IPS DF 6.9 (cell line): Measurements from ENCODE around the gene SLC4A2.
"Not testable (repeated sequence)": the region's sequence is repeated elsewhere in the genome, so short reads cannot be mapped to it uniquely, and the experiment has no call there.

Source experiments
- DNase-seq: peaks from one replicate; pipeline ENCODE4 v3.0.0-alpha.2; 2013; ENCODE audit warnings: low read depth, low spot score
- H3K27ac ChIP-seq: one replicate; pipeline ENCODE4 v1.5.1; 2013; ENCODE audit warnings: low read length, control low read depth
- H3K27me3 ChIP-seq: 2 replicates; pipeline ENCODE4 v1.6.1; 2013; ENCODE audit warnings: mild to moderate bottlenecking, low read length; ENCODE audit not compliant: control insufficient read depth, insufficient read depth
- H3K36me3 ChIP-seq: 2 replicates; pipeline ENCODE4 v1.6.1; 2013; ENCODE audit warnings: low read length; ENCODE audit not compliant: control insufficient read depth, insufficient read depth
- H3K4me1 ChIP-seq: 2 replicates; pipeline ENCODE4 v1.6.1; 2013; ENCODE audit warnings: low read length; ENCODE audit not compliant: control insufficient read depth, insufficient read depth
- H3K4me3 ChIP-seq: 2 replicates; pipeline ENCODE4 v1.5.1; 2013; ENCODE audit warnings: mild to moderate bottlenecking, low read length
- H3K9me3 ChIP-seq: 2 replicates; pipeline ENCODE4 v1.6.1; 2013; ENCODE audit warnings: low read length, inconsistent platforms; ENCODE audit not compliant: control insufficient read depth, insufficient read depth
- WGBS: extraction: QIAGEN DNeasy Blood & Tissue Kit; methylation state at CpG from one replicate; pipeline ENCODE4 v1.1.7; 2013; ENCODE audit warnings: mixed read lengths, missing lambda C conversion rate; ENCODE audit not compliant: insufficient read length, insufficient coverage; 5-methylcytosine and 5-hydroxymethylcytosine counted together

Gene SLC4A2, protein sequence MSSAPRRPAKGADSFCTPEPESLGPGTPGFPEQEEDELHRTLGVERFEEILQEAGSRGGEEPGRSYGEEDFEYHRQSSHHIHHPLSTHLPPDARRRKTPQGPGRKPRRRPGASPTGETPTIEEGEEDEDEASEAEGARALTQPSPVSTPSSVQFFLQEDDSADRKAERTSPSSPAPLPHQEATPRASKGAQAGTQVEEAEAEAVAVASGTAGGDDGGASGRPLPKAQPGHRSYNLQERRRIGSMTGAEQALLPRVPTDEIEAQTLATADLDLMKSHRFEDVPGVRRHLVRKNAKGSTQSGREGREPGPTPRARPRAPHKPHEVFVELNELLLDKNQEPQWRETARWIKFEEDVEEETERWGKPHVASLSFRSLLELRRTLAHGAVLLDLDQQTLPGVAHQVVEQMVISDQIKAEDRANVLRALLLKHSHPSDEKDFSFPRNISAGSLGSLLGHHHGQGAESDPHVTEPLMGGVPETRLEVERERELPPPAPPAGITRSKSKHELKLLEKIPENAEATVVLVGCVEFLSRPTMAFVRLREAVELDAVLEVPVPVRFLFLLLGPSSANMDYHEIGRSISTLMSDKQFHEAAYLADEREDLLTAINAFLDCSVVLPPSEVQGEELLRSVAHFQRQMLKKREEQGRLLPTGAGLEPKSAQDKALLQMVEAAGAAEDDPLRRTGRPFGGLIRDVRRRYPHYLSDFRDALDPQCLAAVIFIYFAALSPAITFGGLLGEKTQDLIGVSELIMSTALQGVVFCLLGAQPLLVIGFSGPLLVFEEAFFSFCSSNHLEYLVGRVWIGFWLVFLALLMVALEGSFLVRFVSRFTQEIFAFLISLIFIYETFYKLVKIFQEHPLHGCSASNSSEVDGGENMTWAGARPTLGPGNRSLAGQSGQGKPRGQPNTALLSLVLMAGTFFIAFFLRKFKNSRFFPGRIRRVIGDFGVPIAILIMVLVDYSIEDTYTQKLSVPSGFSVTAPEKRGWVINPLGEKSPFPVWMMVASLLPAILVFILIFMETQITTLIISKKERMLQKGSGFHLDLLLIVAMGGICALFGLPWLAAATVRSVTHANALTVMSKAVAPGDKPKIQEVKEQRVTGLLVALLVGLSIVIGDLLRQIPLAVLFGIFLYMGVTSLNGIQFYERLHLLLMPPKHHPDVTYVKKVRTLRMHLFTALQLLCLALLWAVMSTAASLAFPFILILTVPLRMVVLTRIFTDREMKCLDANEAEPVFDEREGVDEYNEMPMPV

GRCh38 chr7:151059367-151060112 is at the start of gene SLC4A2:
Gene SLC4A2 (plus strand): TSS chr7:151059589. CDS start chr7:151061988, 2,399 bp downstream.
- H3K27me3 ChIP-seq: no peaks in the 10 kb centered on the region
- peaks cover 15% of the 10 kb centered on the region for H3K4me1 ChIP-seq
- no peak within 1 kb of the TSS for H3K27ac ChIP-seq
- peaks cover under 1% of the 10 kb centered on the region; the same call in 1 of the 2 replicates for H3K36me3 ChIP-seq
- DNase-seq: no peak
- peak within 1 kb of the TSS; percentile 75 for H3K4me3 ChIP-seq
- WGBS: no CpG with 5 or more reads among the region's 75 CpGs
- H3K9me3 ChIP-seq: no peaks in the 10 kb centered on the region

DNA sequence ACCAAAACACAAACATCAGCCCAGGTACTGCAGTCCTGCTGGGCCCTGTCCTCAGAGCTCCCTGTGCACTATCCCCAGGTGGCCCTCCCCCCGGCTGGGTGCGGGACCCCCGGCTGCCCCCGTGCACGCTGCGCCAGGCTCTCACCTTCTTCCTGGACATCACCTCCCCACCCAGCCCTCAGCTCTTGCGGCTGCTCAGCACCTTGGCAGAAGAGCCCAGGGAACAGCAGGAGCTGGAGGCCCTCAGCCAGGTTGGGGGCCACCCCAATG is 49.4 kb upstream of the SLC4A2 start:
- Histone ChIP-seq H3K9me3 (no peaks in the 10 kb centered on the region), H3K36me3 (no peaks in the 10 kb centered on the region), H3K27me3 (no peaks in the 10 kb centered on the region), H3K27ac (no peak overlapping the region), H3K4me3 (no peak overlapping the region), H3K4me1 (peaks cover 18% of the 10 kb centered on the region)
- no CpG with 5 or more reads among the region's 7 CpGs for WGBS
- no peak for DNase-seq

GRCh38 chr7:151010307-151011096 is 48.9 kb upstream of the SLC4A2 start:
- WGBS: no CpG with 5 or more reads among the region's 18 CpGs
- Histone ChIP-seq H3K4me1 (peaks cover 18% of the 10 kb centered on the region), H3K36me3 (no peaks in the 10 kb centered on the region), H3K27me3 (no peaks in the 10 kb centered on the region), H3K4me3 (no peak overlapping the region), H3K27ac (no peak overlapping the region), H3K9me3 (no peaks in the 10 kb centered on the region)
- DNase-seq: no peak

- Histone ChIP-seq H3K27me3 (no peaks in the 10 kb centered on the region), H3K36me3 (no peaks in the 10 kb centered on the region), H3K4me3 (no peak overlapping the region), H3K4me1 (peaks cover 18% of the 10 kb centered on the region), H3K9me3 (no peaks in the 10 kb centered on the region), H3K27ac (no peak overlapping the region)
- DNase-seq: no peak
- no CpG with 5 or more reads among the region's 1 CpG for WGBS
Observed at GRCh38 chr7:151011097-151011409, 48.3 kb upstream of the SLC4A2 start.

GRCh38 chr7:151011616-151012015 is 47.8 kb upstream of the SLC4A2 start:
- 100% methylated on average over 1 of the region's 12 CpGs for WGBS
- H3K27ac ChIP-seq: not testable (repeated sequence)

DNA sequence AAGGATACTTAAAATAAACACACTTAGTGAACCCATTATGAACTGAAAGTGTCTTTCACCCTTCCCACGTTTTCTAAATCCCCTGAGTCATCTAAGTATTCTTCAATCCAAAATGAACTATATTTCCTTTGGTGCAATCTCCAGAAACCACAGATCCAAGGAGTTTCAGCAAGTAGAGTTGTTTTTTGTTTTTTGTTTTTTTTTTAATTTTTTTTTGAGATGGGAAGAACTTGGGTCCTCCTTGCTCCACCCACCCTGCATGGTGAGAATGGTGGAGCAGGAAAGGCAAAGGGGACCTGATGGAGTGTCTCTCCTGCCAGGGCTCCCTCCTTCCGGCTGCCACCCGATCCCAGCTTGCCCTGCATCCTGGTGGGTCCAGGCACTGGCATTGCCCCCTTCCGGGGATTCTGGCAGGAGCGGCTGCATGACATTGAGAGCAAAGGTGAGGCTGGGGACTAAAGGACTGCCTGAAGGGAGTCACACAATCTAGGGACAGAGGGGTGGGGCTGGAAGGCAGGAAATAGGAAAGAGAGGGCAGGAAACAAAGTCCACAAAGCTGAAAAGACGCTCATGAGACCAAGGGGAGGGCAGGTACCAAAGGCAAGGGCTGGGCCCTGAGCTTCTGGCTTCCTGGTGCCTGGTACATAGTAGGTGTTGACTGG is 47.2 kb upstream of the SLC4A2 start:
- Histone ChIP-seq H3K27ac (no peak overlapping the region), H3K4me1 (peaks cover 18% of the 10 kb centered on the region), H3K9me3 (no peaks in the 10 kb centered on the region), H3K36me3 (no peaks in the 10 kb centered on the region), H3K4me3 (no peak overlapping the region), H3K27me3 (no peaks in the 10 kb centered on the region; the same call in 1 of the 2 replicates)
- no CpG with 5 or more reads among the region's 6 CpGs for WGBS
- DNase-seq: no peak

More at GRCh38 chr7:151011616-151012015, 47.8 kb upstream of the SLC4A2 start:
- DNase-seq, H3K4me3 ChIP-seq, H3K36me3 ChIP-seq, H3K27me3 ChIP-seq, H3K9me3 ChIP-seq: not testable (repeated sequence)
- peaks cover 18% of the 10 kb centered on the region for H3K4me1 ChIP-seq

GRCh38 chr7:151012911-151013347 is 46.5 kb upstream of the SLC4A2 start:
- no CpG with 5 or more reads among the region's 23 CpGs for WGBS
- H3K27ac ChIP-seq: no peak overlapping the region

DNA sequence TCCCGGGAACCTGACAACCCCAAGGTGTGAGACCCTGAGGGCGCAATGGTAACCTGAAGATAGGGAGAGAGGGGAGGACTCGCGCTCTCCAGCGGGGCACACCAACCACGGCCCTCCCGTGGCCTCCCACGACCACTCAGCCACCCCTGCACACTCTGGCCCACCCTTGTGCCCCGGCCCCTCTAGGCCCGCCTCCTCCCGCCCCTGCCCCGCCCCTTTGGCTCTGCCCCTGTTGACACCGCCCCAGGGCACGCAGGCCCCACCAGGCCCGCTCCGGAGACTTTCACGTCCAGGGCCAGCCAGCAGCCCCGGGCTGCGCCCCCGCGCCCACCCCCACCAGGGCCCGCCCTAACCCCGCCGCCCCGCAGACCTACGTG is 46.0 kb upstream of the SLC4A2 start:
- peak overlapping the region; percentile 26; the same call in 1 of the 2 replicates for H3K4me3 ChIP-seq
- H3K27me3 ChIP-seq: peaks cover 6% of the 10 kb centered on the region; the same call in 1 of the 2 replicates
- peaks cover 23% of the 10 kb centered on the region for H3K4me1 ChIP-seq
- H3K9me3 ChIP-seq: no peaks in the 10 kb centered on the region
- WGBS: no CpG with 5 or more reads among the region's 26 CpGs
- H3K27ac ChIP-seq: no peak overlapping the region
- no peak for DNase-seq
- H3K36me3 ChIP-seq: no peaks in the 10 kb centered on the region

More at GRCh38 chr7:151012911-151013347, 46.5 kb upstream of the SLC4A2 start:
- no peaks in the 10 kb centered on the region for H3K36me3 ChIP-seq
- H3K9me3 ChIP-seq: no peaks in the 10 kb centered on the region
- peak overlapping the region; percentile 26; the same call in 1 of the 2 replicates for H3K4me3 ChIP-seq
- H3K27me3 ChIP-seq: peaks cover 6% of the 10 kb centered on the region; the same call in 1 of the 2 replicates
- DNase-seq: no peak
- H3K4me1 ChIP-seq: peaks cover 22% of the 10 kb centered on the region
